ENCODE data around the gene GCN1.

DNA sequence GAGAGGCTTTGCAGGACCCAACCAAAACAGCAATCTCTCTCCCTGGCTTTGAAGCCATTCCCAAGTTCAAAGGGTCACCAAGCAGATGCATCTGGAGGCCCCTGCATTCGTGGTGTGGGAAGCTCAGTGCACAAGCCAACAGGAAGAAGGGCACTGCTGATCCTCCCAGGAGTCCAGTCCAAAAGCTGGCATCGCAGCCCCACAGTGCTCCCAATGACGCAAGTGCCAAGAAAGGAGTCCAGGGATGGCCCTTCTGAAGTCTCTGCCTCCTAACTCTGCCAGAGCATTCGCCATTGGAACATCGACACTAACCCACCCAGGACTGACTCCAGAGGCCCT lies 45.9 kb upstream of the GCN1 start:
- no peak for TF ChIP-seq SP1 (IDR thresholded peaks at IDR 0.05; ENCODE audit: low read depth, low read length)
- no peak for TF ChIP-seq BACH1 (IDR thresholded peaks at IDR 0.05; ENCODE audit: borderline replicate concordance)
- TF ChIP-seq RAD21 (IDR thresholded peaks at IDR 0.05; ENCODE audit: insufficient read depth, low read depth, low read length): no peak
- TF ChIP-seq, protein P1, sequence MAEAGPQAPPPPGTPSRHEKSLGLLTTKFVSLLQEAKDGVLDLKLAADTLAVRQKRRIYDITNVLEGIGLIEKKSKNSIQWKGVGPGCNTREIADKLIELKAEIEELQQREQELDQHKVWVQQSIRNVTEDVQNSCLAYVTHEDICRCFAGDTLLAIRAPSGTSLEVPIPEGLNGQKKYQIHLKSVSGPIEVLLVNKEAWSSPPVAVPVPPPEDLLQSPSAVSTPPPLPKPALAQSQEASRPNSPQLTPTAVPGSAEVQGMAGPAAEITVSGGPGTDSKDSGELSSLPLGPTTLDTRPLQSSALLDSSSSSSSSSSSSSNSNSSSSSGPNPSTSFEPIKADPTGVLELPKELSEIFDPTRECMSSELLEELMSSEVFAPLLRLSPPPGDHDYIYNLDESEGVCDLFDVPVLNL (IDR thresholded peaks at IDR 0.05; ENCODE audit: low read depth, low read length): no peak
- TF ChIP-seq, protein P2, sequence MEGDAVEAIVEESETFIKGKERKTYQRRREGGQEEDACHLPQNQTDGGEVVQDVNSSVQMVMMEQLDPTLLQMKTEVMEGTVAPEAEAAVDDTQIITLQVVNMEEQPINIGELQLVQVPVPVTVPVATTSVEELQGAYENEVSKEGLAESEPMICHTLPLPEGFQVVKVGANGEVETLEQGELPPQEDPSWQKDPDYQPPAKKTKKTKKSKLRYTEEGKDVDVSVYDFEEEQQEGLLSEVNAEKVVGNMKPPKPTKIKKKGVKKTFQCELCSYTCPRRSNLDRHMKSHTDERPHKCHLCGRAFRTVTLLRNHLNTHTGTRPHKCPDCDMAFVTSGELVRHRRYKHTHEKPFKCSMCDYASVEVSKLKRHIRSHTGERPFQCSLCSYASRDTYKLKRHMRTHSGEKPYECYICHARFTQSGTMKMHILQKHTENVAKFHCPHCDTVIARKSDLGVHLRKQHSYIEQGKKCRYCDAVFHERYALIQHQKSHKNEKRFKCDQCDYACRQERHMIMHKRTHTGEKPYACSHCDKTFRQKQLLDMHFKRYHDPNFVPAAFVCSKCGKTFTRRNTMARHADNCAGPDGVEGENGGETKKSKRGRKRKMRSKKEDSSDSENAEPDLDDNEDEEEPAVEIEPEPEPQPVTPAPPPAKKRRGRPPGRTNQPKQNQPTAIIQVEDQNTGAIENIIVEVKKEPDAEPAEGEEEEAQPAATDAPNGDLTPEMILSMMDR (IDR thresholded peaks at IDR 0.05 in 2 of 3, conservative IDR thresholded peaks at IDR 0.05 in 1 of 3; ENCODE audit: control insufficient read depth in 2 of 3, extremely low read depth in 1 of 3, insufficient read depth in 1 of 3, low read depth in 3 of 3, low read length in 3 of 3): no peak
- no peak for TF ChIP-seq SMC3 (IDR thresholded peaks at IDR 0.05; ENCODE audit: borderline replicate concordance, low read length)
- no peak for TF ChIP-seq ZNF274 (IDR thresholded peaks at IDR 0.05; ENCODE audit: insufficient read depth, insufficient read length)
